ENCODE data around the gene COASY.
"Not testable (repeated sequence)": the region's sequence is repeated elsewhere in the genome, so short reads cannot be mapped to it uniquely, and the experiment has no call there.

COASY gene

DNA sequence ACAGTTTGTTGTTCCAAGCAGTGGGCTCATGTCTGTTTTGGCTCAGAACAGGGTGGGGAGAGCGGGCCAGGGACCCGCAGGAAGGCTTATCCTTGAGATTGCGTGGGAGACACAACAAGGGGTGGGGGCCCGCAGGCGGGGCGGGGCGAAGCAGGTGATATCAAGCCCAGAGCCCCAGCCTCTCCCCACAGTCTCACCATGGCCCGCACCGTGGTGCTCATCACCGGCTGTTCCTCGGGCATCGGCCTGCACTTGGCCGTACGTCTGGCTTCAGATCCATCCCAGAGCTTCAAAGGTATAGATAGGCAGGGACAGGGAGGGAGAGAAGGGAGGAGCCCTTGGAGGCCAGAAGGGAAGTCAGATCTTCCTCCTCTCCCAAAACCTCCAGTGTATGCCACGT, 9.2 kb upstream of the COASY start, which contains the start of gene HSD17B1:
HSD17B1 (plus strand) TSS at position 188 of the 400 bp plus-strand sequence; CDS start at position 199, 11 bp downstream.
- not testable (repeated sequence) for DNase-seq (ENCODE audit: low read depth in 2 of 2, low spot score in 1 of 2)

DNA sequence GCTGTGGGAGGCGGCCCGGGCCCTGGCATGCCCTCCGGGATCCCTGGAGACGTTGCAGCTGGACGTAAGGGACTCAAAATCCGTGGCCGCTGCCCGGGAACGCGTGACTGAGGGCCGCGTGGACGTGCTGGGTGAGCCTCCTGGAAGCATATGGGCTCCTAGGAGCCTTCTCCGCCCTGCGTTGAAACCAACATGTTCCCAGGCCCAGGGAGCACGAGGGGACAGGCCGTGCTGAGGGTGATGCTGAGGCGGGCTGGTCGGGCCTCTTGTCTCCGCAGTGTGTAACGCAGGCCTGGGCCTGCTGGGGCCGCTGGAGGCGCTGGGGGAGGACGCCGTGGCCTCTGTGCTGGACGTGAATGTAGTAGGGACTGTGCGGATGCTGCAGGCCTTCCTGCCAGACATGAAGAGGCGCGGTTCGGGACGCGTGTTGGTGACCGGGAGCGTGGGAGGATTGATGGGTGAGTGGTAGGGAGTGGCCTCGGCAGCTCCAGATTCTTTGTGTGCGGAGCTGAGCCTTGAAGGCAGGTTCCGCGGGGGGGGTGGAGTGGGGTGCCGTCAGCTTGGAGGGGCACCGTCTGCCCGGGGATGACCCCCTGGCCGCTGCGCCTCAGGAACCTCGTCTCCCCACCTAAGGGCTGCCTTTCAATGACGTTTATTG, 8.7 kb upstream of the COASY start:
- no peak for DNase-seq (ENCODE audit: low read depth in 2 of 2, low spot score in 1 of 2)

DNA sequence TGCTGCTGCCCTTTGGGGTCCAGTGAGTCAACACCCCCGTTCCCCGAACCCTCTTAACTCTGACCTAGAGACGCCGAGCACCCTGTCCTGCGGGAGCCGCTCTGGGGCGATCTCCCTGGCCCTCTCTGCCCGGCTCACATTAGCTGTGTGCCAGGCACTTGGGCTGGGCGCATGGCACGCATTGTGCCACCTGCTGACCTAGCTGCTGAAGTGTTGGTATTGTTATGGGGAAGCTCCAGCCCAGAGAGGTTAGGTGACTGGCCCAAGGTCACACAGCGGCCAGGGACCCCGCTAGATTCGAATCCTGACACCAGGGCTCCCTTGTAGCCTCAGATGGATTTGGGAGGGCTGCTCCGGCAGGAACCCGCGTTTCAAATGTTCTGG, 8.1 kb upstream of the COASY start:
- DNase-seq (ENCODE audit: low read depth in 2 of 2, low spot score in 1 of 2) = no peak

DNA sequence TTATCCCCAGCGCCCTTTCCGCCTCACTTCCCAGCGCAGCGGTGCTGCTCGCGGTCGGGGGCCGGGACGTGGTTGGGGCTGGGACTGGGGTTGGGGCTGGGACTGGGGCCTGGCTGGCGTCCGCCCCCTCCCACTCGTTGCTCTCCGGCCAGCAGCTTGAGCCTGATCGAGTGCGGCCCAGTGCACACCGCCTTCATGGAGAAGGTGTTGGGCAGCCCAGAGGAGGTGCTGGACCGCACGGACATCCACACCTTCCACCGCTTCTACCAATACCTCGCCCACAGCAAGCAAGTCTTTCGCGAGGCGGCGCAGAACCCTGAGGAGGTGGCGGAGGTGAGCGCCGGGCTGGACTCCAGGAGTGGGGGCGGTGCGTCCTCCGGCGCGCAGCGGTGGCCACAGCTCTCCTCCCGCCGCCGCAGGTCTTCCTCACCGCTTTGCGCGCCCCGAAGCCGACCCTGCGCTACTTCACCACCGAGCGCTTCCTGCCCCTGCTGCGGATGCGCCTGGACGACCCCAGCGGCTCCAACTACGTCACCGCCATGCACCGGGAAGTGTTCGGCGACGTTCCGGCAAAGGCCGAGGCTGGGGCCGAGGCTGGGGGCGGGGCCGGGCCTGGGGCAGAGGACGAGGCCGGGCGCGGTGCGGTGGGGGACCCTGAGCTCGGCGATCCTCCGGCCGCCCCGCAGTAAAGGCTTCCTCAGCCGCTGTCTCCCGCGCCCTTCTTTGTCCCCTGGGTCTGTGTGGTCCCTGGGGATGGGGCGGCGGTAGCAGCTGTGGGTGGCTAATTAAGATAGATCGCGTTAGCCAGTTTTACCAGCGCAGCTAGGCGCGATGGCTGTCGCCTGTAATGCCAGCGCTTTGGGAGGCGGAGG, 7.5 kb upstream of the COASY start:
- peak in 1 of 2 donors; percentile 62 for DNase-seq (ENCODE audit: low read depth in 2 of 2, low spot score in 1 of 2)

DNA sequence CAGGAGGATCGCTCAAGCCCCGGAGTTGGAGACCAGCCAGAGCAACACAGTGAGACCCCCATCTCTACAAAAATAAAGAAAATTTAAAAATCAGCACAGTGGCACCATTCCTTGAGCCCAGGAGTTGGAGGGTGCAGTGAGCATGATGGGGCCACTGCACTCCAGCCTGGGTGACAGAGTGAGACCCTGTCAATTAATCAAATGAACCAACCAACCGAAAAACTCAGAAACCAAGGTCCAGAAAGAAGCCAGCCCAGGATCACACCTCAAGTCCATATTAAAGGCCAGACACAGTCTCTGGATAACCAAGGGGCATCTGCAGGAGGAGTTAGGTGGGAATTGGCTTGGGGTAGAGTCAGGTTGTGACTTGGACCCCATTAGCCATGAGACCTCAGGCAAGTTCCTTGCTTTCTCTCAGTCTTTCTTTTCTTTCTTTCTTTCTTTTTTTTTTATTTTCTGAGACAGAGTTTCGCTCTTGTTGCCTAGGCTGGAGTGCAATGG, 6.8 kb upstream of the COASY start:
- DNase-seq (ENCODE audit: low read depth in 2 of 2, low spot score in 1 of 2) = no peak

DNA sequence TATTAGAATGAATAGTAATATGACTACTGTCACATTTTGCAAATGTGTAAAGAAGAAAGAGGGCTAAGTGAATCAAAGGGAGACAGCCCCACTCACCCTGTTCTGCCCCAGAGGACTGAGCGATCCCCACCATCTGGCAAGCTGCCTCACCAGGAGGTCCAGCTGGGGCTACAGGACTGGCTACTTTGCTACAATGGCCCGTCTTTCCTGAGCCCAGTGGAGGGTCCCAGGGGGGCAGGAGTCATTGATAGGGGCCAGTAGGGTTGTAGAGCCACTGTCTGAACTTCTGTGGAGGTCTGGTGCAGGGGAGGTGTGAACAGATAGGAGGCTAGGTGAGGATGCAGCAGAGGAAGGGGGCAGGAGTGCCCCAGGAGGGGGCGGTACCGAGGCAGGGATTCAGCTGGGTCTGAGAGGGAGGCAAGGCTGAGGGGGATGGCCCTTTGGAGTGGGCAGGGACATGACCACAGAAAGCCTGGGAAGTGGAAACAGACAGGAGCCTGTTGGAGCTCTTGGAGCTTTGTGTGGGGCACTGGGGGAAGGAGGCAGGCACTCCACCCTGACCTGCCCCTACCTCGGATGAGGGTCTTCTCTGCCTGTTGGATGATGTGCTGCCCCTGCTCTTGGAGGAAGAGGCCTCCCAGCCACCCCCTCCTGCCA, 5.9 kb upstream of the COASY start:
- DNase-seq (ENCODE audit: low read depth in 2 of 2, low spot score in 1 of 2) = not testable (repeated sequence)

DNA sequence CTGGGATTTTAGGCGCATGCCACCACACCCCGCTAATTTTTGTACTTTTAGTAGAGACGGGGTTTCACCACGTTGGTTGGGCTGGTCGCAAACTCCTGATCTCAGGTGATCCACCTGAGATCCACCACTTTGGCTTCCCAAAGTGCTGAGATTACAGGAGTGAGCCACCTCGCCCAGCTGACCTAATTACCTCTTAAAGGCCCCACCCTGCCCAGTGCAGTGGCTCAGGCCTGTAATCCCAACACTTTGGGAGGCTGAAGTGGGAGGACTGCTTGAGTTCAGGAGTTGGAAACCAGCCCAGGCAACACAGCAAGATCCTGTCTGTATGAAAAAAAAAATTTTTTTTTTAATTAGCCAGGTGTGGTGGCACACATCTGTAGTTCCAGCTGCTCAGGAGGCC, 2.9 kb upstream of the COASY start:
- no peak for DNase-seq (ENCODE audit: low read depth in 2 of 2, low spot score in 1 of 2)

DNA sequence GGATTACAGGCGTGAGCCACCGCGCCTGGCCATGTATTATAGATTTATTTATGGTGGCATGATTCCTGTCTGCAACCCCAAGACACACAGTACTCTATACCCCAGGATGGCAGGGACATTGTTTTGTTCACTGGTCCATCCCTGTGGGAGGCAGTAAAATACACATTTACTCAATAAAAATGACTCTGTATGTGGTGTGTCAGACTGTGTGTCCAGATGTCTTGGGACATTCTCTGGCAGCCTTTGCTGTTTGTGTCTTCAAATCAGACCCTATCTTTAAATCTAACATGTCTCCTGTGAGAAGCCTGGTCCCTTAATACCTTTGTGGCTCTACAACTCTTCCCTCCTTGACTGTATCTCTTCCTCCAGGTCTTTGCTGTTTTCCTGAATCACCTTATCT, 1.7 kb upstream of the COASY start:
- no peak for DNase-seq (ENCODE audit: low read depth in 2 of 2, low spot score in 1 of 2)

DNA sequence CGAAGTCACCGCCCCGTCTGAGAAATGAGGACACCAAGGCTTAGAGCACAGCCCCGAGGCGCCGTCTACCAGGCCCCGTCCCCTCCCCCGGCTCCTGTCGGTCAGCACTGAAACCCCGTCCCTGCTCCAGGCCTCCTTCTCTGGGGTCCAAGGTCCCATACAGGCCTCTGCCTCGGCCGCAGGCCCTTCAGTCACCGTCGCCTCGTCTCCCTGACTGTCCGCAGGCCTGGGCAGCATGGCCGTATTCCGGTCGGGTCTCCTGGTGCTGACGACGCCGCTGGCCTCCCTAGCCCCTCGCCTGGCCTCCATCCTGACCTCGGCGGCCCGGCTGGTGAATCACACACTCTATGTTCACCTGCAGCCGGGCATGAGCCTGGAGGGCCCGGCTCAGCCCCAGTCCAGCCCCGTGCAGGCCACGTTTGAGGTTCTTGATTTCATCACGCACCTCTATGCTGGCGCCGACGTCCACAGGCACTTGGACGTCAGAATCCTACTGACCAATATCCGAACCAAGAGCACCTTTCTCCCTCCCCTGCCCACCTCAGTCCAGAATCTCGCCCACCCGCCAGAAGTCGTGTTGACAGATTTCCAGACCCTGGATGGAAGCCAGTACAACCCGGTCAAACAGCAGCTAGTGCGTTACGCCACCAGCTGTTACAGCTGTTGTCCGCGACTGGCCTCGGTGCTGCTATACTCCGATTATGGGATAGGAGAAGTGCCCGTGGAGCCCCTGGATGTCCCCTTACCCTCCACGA, 617 bp downstream of the COASY start:
- DNase-seq (ENCODE audit: low read depth in 2 of 2, low spot score in 1 of 2) = no peak

DNA sequence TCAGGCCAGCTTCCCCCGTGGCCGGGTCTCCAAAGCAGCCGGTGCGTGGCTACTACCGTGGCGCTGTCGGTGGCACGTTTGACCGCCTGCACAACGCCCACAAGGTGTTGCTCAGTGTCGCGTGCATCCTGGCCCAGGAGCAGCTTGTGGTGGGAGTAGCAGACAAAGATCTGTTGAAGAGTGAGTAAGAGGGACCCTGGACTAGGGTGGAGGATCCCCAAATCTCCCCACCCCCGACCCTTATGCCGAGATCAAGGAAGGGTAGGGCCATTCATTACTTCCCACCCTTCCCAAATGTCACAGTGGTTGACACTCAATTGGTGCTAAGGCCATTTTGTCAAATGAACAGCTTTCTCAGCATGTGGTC, 1.2 kb downstream of the COASY start:
- DNase-seq (ENCODE audit: low read depth in 2 of 2, low spot score in 1 of 2) = no peak

DNA sequence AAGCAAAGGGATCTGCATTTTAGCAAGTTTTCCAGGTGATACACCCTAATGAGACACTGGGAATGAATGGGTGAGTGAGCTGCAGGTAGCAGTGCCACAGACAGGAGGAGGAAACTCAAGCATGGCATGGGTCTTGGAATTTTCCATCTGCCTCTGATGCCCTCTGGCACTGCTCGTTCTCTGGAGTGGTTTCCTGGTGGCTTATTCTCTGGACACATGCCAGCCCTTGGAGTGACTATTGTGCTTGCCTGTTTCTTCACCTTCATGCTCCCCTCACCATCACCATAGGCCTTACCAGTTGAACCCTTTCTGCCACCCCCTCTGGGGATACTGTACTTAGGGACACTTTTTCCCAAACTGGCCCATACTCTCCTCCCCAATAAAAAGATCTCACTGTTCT, 1.6 kb downstream of the COASY start:
- DNase-seq (ENCODE audit: low read depth in 2 of 2, low spot score in 1 of 2) = no peak

DNA sequence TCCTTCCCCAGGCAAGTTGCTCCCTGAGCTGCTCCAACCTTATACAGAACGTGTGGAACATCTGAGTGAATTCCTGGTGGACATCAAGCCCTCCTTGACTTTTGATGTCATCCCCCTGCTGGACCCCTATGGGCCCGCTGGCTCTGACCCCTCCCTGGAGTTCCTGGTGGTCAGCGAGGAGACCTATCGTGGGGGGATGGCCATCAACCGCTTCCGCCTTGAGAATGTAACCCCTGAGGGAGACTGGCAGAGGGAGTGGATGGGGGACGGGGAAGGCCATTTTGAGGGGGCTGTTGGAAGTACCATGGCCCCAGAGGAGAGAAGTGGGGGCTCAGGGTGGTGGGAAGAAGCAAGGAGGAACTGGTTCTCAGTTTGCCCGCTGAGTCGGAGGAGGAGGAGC, 2.0 kb downstream of the COASY start:
- DNase-seq (ENCODE audit: low read depth in 2 of 2, low spot score in 1 of 2) = no peak

DNA sequence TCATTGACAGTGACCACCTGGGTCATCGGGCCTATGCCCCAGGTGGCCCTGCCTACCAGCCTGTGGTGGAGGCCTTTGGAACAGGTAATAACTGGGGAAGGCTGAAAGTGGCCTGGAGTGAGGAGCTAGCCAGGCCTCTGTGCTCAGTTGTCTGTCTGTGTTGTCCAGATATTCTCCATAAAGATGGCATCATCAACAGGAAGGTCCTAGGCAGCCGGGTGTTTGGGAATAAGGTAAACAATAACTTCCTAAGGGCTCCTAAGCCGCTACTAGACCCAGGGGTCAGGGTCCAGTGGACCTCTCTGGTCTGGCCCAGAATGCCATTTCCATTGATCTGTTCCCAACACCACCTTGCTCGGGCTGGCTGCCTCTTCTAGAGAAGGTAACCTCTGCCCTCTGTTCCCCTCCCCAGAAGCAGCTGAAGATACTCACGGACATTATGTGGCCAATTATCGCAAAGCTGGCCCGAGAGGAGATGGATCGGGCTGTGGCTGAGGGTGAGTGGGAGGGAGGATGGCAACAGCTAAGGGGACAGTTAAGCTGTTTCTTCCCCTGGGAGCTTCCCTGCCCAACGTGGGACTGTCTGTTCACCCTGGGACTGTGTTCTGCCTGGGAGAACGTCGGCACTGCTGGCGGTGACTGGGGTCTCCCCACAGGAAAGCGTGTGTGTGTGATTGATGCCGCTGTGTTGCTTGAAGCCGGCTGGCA, 3.0 kb downstream of the COASY start:
- DNase-seq (ENCODE audit: low read depth in 2 of 2, low spot score in 1 of 2) = no peak

DNA sequence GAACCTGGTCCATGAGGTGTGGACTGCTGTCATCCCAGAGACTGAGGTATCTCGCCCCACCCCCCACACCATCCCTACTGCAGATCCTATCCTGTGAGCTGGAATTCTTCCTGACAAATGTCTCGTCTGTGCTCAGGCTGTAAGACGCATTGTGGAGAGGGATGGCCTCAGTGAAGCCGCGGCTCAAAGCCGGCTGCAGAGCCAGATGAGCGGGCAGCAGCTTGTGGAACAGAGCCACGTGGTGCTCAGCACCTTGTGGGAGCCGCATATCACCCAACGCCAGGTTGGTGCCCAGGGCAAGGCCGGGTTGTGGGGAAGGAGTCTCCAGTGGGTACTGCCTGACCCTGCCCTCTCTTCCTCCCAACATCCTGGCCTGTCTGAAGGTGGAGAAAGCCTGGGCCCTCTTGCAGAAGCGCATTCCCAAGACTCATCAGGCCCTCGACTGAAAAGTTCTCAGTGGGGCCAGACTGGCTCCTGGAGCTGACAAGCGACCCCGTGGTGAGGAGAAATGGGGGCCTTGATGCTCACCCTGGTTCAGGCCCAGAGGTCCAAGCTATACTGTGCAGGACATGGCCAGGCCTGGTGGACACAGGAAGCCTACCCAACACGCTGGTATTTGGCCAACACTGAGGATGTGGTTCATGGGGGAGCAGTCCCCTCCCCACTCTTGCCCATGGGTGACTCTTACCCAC, 3.7 kb downstream of the COASY start:
- DNase-seq (ENCODE audit: low read depth in 2 of 2, low spot score in 1 of 2) = no peak

DNA sequence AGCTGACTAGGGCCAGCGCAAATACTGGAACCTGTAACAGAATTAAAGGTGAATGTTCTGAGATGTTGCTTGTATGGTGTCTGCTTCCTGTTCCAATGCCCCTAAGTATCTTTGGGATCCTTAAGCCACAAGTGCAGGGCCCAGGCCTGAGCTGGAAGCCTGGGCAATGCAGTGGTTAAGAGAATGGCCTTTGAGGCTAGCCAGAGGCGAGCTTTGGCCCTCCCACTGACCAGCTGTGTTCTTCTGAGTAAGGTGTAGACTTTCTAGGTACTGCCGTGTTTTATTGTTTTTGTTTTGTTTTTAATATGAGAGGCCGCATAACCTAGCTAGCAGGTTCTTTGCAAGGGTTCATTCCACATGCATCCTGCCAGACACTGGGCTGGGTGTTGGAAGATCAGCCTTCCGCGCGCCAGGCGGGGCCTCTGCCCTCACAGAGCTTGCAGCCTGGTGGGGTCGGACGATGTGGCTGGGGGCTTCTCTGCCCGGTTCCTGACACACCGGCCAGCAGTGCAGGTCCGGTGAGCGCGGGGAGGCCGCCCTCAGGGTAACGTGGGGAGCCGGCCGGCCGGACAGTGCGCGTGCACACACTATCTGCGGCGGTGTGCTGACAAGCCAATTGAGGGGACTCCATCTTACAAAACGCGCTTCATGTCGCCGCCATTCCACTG, 4.4 kb downstream of the COASY start:
- DNase-seq (ENCODE audit: low read depth in 2 of 2, low spot score in 1 of 2) = no peak

DNA sequence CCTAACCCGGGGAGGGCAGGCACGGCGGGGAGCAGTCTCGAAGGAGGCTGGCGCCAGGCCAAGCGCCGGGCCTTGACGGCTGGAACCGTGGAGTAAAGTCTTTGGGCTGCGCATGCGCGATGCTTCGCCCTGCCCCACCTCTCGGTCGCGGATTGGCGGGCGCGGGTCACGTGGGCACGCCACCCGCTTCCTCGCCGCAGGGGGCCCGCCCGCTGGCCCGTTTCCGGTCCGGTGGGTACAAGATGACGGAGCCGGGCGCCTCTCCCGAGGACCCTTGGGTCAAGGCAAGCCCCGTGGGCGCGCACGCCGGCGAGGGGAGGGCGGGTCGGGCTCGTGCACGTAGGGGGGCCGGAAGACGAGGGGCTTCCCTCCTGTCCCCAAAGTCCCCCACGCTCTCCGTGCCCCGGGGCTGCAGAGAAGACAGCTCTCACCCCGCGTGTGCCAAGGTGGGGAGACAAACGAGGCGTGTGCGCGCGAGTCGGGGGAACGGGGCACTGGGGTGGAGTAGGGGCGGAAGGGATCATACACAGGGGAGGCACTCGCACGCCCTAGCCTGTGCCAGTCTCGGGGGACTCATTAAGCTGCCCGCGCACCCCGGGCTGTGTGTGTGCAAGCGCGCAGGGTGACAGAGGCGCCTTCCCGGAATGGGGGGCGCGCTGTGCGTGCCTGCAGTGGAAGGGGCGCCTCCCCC, 5.1 kb downstream of the COASY start, which contains the start of gene MLX:
MLX (plus strand) TSS at position 218 of the 691 bp plus-strand sequence; CDS start at position 243, 25 bp downstream.
- DNase-seq (ENCODE audit: low read depth in 2 of 2, low spot score in 1 of 2) = peak; percentile 78 to 84

DNA sequence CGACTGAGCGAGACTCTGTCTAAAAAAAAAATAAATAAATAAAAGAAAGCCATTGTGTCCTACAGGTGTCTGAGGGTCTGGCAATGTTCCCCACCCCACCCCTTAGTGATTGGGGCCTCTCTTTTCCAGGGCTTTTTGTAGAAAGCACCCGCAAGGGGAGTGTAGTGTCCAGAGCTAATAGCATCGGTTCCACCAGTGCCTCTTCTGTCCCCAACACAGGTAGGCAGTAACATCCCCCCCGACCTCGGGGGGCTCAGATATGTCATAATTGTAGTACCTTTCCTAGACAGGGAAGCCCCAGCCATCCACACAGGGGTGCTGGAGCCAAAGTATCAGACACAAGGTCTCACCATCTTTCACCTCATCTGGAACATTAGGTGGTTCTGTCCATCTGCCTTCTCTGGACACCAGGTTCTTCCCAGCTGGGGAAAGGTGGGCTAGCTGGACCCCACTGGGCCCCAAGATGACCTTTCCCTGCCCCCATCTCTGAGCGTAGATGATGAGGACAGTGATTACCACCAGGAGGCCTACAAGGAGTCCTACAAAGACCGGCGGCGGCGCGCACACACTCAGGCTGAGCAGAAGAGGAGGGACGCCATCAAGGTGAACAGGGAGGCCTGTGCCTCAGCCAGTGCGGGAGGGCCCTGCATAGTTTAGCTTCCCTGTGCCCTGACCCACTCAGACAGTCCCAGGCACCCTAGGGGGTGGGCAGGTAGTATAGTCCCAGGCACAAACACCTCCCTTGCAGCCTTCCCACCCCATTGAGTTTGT, 6.6 kb downstream of the COASY start:
- no peak for DNase-seq (ENCODE audit: low read depth in 2 of 2, low spot score in 1 of 2)

Measured in stimulated activated CD8-positive, alpha-beta memory T cell treated with anti-CD3 and anti-CD28 coated beads, Interleukin-4, amount 100 ng/mL, for 1 hour (primary cell).